Activated CD4-positive, alpha-beta T cell treated with anti-CD3 and anti-CD28 coated beads, Interleukin-2, Interleukin-4, amounts not matched to agents 100 ng/mL and 50 ng/mL, durations not matched to agents 16 hours and 8 hours (primary cell): Measurements from ENCODE around the gene TMPRSS11B.
"Not testable (repeated sequence)": the region's sequence is repeated elsewhere in the genome, so short reads cannot be mapped to it uniquely, and the experiment has no call there.

Experiments used
- DNase-seq: peaks from one replicate; pipeline ENCODE4 v3.0.0-alpha.2; 2020; ENCODE audit warnings: low spot score

The TMPRSS11B gene

DNA sequence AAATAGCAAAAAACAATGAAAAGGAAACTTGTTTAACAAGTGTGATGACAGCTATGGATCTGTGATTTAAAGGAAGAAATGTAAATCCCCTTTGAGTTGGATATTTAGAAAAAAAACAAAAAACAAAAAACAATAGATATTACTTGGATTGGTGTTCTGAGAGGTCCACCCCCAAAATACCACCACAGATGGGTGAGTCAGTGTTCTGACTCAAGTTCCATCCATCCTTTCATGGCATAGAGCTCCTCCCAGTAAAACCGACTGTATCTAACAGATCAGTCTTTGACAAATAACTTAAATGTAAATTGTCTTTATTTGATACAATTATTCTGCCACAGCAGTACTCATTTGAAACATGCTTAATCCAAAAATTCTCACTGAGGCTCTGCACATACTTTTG is 27.4 kb downstream of the TMPRSS11B start:
- DNase-seq = no peak

DNA sequence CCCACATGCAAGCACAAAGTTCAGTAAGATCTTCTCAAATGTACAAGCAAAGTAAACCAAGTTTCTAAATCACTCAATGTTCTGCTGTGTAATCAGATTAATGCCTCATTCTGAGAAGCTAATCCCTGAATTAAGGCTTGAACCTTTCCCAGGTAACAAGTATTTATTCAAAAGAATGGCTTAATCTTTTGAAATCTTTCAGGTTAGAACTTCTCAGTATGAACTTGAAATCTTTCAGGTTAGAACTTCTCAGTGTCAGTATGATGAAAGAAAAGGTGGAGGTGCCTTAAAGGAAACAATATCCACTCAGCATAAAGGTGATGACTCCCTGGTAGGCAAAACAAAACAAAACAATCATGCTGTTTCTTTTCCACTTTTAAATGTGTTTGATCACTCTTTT is 29.0 kb downstream of the TMPRSS11B start:
- DNase-seq = no peak

DNA sequence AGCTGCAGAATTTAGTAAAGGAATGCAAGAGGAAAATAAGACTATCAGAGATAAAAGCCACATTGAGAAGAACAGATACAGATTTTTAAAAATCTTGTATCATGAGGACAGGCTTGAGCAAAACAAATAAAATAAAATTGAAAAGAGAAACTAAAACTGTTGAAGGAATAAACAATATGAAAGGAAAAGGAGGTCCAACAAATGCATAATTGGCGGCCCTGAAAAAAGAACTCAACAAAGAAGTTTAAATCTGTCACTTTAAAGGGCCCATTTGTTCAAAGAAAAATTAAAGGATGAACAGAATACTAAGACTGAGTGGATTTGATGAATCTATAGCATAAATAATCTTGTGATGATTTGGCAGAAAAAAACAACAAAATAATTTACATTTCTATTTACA is 36.5 kb downstream of the TMPRSS11B start:
- no peak for DNase-seq

- DNase-seq = not testable (repeated sequence)
Observed at GRCh38 chr4:68194305-68194704, 51.2 kb downstream of the TMPRSS11B start.

DNA sequence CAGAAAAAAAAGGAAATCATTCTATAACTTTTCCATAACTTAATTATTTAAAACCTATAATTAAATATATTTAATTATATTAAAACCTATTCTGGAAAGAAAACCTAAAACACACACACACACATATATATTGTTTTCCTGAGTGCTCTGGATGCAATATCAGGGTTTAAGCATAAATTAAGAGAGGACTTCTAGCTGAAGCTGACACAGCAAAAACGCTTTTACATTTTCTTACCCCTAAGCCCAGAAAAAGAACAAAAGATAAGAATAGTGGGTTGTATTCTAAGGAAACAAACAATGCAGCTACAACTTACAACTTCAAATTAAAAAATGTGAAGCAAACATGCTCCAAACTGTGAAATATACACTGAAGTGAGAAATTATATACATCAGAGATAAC is 52.3 kb downstream of the TMPRSS11B start:
- DNase-seq = no peak

GRCh38 chr4:68187145-68187544 is 58.3 kb downstream of the TMPRSS11B start:
- no peak for DNase-seq

DNA sequence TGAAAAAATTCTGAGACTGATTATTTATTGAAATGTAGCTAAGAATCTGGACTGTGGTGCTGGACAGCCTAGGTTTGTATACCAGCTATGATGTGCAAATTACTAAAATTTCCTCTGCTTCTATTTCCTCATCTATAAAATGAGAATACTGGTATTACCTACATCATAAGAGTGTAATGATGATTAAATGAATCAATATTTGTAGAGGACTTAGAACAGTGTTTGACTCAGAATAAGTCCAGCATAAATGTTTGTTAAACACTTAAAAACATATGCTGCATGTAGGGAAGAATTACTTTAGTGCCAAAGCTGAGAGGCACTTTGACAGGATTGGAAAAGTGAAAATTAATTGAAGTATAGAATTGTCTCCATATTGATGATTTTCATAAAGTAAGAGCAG is 60.6 kb downstream of the TMPRSS11B start:
- DNase-seq = no peak

- no peak for DNase-seq
Observed at GRCh38 chr4:68183417-68183816, 62.1 kb downstream of the TMPRSS11B start.

GRCh38 chr4:68182382-68182820 is 63.1 kb downstream of the TMPRSS11B start:
- no peak for DNase-seq

GRCh38 chr4:68180849-68181526 is 64.5 kb downstream of the TMPRSS11B start:
- DNase-seq = no peak

DNA sequence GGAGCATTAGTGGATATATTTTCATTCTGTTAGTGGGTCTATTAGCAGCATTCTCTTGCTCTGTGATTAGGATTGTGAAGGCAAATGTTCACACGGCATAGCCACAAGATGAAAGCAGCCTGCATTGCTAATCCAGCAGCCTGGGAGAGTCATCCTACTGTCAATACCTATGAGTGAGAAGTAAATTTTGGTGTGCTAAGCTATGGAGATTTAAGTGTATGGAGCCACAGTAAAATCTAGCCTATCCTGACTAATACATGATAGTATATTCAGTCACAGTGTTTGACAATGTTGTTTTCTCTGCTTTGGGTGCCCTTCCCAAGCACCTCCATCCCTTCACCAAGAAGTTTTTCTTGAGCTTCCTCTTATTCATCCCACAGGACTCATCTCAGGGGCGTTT is 68.6 kb downstream of the TMPRSS11B start:
- no peak for DNase-seq
